Fibroblast of lung (primary cell): ENCODE measurements around the gene ARMC5. TPM values are rescaled to one million over a fixed set of nuclear protein-coding genes. Genes with fewer than 3 reads are reported as not detected.

Source experiments
- DNase-seq, 2 donors: peaks; one replicate each; pipeline versions ENCODE4 v3.0.0 to v3.0.0-alpha.2; 2010; ENCODE audit warnings: low read depth in 2 of 2
- H2AFZ ChIP-seq: 2 replicates; pipeline ENCODE4 v1.5.1; 2012; ENCODE audit warnings: low read length, control low read depth, inconsistent platforms
- H3K27ac ChIP-seq: 2 replicates; pipeline ENCODE4 v1.5.1; 2011; ENCODE audit warnings: low read length, control low read depth; ENCODE audit not compliant: insufficient read depth
- H3K27me3 ChIP-seq: 2 replicates; pipeline ENCODE4 v1.5.1; 2011; ENCODE audit warnings: mild to moderate bottlenecking, low read length; ENCODE audit not compliant: control insufficient read depth, insufficient read depth
- H3K36me3 ChIP-seq: 2 replicates; pipeline ENCODE4 v1.5.1; 2011; ENCODE audit warnings: low read length; ENCODE audit not compliant: control insufficient read depth, insufficient read depth
- H3K4me1 ChIP-seq: 2 replicates; pipeline ENCODE4 v1.5.1; 2011; ENCODE audit warnings: low read length; ENCODE audit not compliant: control insufficient read depth, insufficient read depth; ENCODE audit errors: extremely low read depth
- H3K4me2 ChIP-seq: 2 replicates; pipeline ENCODE4 v1.5.1; 2011; ENCODE audit warnings: low read length, control low read depth; ENCODE audit not compliant: insufficient read depth; ENCODE audit errors: extremely low read depth
- H3K4me3 ChIP-seq, 4 experiments: fragments of 200-600 bp in 1 of 4; sonication (generic) in 1 of 4; replicated peaks in 1 of 4; 2 replicates each; pipeline ENCODE4 v1.5.1; 2011 to 2016; ENCODE audit warnings: low read length in 4 of 4, low read depth in 3 of 4, mild to moderate bottlenecking in 3 of 4, control low read depth in 2 of 4, inconsistent platforms in 1 of 4, mixed read lengths in 1 of 4; ENCODE audit not compliant: insufficient read depth in 1 of 4; ENCODE audit errors: control extremely low read depth in 1 of 4
- H3K79me2 ChIP-seq: 2 replicates; pipeline ENCODE4 v1.5.1; 2012; ENCODE audit warnings: mild to moderate bottlenecking, low read length, inconsistent platforms; ENCODE audit not compliant: control insufficient read depth, insufficient read depth
- H3K9ac ChIP-seq: 2 replicates; pipeline ENCODE4 v1.5.1; 2011; ENCODE audit warnings: mild to moderate bottlenecking, low read length, control low read depth; ENCODE audit not compliant: insufficient read depth
- H3K9me3 ChIP-seq: 2 replicates; pipeline ENCODE4 v1.5.1; 2012; ENCODE audit warnings: low read depth, low read length; ENCODE audit not compliant: control insufficient read depth, insufficient read depth
- H4K20me1 ChIP-seq: 2 replicates; pipeline ENCODE4 v1.5.1; 2011; ENCODE audit warnings: low read length; ENCODE audit not compliant: control insufficient read depth, insufficient read depth; ENCODE audit errors: extremely low read depth
- EZH2 ChIP-seq: IDR thresholded peaks from 2 replicates; pipeline ENCODE4 v1.5.1; 2012; ENCODE audit warnings: low read length, control low read depth, mild to moderate bottlenecking; ENCODE audit errors: missing control alignments
- polyA plus RNA-seq, 2 donors: library from polyadenylated mRNA; depleted of rRNA in 1 of 2; stranded (reverse) in 1 of 2; unstranded in 1 of 2; fragments of >200 nt; gene quantifications; 2 replicates each; pipeline ENCODE4 v1.2.1, GENCODE V29; 2011 to 2012; ENCODE audit warnings: missing spikeins in 1 of 2
- total RNA-seq: library from RNA; depleted of rRNA; stranded (reverse); fragments of >200 nt; gene quantifications from 2 replicates; pipeline ENCODE4 v1.2.1, GENCODE V29; 2014
- TF ChIP-seq, protein P1 (sequence below), 2 donors: IDR thresholded peaks in 1 of 2; conservative IDR thresholded peaks in 1 of 2; 1 replicate in 1 of 2; 2 replicates in 1 of 2; pipeline ENCODE4 v1.5.1; 2011 to 2012; ENCODE audit warnings: low read length in 2 of 2, control low read depth in 1 of 2, inconsistent platforms in 1 of 2, low read depth in 1 of 2, mild to moderate bottlenecking in 1 of 2

Gene ARMC5
- total and polyA plus RNA-seq, 2 donors (not counting 1 experiment from before 2014, with no cell fraction given), result 1.7 to 5.6 TPM

DNA sequence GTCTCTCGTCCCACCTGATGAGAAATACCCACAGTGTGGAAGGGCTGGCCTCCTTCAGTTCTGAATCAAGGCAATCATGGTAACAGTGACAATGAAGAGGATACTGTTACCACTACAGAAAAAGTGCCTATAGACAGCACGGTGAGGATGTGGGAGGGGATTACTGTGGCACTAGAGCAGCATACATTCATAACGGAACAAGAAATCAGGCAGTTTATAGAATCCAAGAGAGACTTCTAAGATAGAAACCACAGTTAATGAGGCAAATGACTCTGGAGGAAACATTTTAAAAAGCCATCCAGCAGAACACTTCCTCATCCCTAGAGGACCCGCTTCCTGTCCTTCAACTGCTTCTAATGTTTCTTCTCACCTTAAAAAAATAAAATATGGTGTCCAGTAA is 46.2 kb downstream of the ARMC5 start:
- no peak overlapping the region for H3K9ac ChIP-seq
- no peak for TF ChIP-seq EZH2
- TF ChIP-seq, protein P1, sequence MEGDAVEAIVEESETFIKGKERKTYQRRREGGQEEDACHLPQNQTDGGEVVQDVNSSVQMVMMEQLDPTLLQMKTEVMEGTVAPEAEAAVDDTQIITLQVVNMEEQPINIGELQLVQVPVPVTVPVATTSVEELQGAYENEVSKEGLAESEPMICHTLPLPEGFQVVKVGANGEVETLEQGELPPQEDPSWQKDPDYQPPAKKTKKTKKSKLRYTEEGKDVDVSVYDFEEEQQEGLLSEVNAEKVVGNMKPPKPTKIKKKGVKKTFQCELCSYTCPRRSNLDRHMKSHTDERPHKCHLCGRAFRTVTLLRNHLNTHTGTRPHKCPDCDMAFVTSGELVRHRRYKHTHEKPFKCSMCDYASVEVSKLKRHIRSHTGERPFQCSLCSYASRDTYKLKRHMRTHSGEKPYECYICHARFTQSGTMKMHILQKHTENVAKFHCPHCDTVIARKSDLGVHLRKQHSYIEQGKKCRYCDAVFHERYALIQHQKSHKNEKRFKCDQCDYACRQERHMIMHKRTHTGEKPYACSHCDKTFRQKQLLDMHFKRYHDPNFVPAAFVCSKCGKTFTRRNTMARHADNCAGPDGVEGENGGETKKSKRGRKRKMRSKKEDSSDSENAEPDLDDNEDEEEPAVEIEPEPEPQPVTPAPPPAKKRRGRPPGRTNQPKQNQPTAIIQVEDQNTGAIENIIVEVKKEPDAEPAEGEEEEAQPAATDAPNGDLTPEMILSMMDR (conservative IDR thresholded peaks at IDR 0.05 in 1 of 2, IDR thresholded peaks at IDR 0.05 in 1 of 2; ENCODE audit: low read depth in 1 of 2, low read length in 2 of 2), result no peak
- no peaks in the 10 kb centered on the region for H3K9me3 ChIP-seq

DNA sequence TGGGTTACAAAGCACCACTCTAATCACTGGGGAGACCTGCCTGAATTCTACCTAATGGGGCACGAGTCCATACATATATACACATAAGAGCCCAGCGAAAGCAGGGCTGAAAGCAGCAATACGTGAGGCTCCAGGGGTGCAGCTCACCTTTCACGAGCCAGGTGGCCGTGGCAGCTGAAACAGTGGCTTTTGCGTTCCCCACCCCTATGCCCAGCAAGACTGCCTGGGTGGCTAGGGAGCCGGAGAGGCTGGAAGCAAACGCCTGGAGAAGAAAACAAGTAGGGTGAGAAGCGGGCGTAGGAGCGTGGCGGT is 48.3 kb downstream of the ARMC5 start:
- Histone ChIP-seq H3K27ac (peak overlapping the region; percentile 97), H3K36me3 (no peaks in the 10 kb centered on the region), H3K27me3 (no peaks in the 10 kb centered on the region), H4K20me1 (no peaks in the 10 kb centered on the region), H3K4me1 (no peaks in the 10 kb centered on the region), H2AFZ (peak overlapping the region; percentile 56), H3K4me3 (peak overlapping the region; percentile 81 to 96 (median 90)), H3K4me2 (peak overlapping the region; percentile 75), H3K9ac (peak overlapping the region; percentile 98), H3K79me2 (peaks cover 15% of the 10 kb centered on the region), H3K9me3 (no peaks in the 10 kb centered on the region)
- no peak for DNase-seq
- no peak for TF ChIP-seq EZH2
- TF ChIP-seq, protein P1 (conservative IDR thresholded peaks at IDR 0.05 in 1 of 2, IDR thresholded peaks at IDR 0.05 in 1 of 2; ENCODE audit: low read depth in 1 of 2, low read length in 2 of 2), result no peak

More for the DNA sequence above, 46.2 kb downstream of the ARMC5 start:
- no peaks in the 10 kb centered on the region for H3K27me3 ChIP-seq
- no peaks in the 10 kb centered on the region for H3K36me3 ChIP-seq
- H3K4me2 ChIP-seq, result no peak overlapping the region
- H3K4me1 ChIP-seq, result no peaks in the 10 kb centered on the region
- DNase-seq, result no peak
- peaks cover 15% of the 10 kb centered on the region for H3K79me2 ChIP-seq
- H4K20me1 ChIP-seq, result no peaks in the 10 kb centered on the region
- H3K4me3 ChIP-seq, result no peak overlapping the region
- no peak overlapping the region for H2AFZ ChIP-seq
- H3K27ac ChIP-seq, result no peak overlapping the region

DNA sequence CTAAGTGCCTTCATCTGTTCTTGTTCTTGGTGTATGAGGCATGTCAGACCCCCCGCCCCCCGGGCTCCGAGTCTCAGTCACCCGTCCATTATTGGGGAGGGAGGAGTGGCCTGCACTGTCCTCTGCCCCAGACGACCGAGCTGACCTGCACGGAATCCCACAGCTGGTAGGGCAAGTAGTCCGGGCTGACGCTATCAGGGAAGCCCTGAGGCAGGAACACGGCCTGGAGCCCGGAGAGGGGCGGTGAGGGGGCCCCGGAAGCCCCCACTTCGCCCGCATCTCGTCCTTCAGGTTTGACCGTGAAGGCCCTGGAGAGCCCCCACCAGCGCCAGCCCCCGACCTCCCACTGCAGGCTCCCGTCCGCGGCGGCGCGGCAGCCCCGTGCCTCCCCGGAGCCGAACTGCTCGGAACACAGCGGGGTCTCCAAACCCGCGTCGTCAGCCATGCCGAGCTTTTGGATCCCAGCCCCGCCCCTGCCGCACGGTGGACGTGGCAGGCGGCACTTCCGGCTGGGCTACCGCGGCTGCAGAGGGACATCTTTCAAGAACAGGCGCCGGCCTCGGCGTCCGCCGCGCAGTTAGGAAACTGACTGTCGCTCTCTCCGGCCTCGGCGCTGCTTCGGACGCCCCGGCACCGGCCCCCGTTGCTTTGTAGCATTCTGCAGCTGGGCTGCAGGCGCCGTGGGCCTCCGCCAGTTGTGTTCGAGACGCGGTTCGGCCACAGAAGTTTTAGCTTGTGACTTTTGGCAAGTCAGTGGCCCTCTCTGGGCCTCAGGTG is 48.8 kb downstream of the ARMC5 start, which contains the start of gene RUSF1:
RUSF1 (minus strand) TSS at position 463 of the 777 bp plus-strand sequence; CDS start at position 445, 18 bp downstream.
- H4K20me1 ChIP-seq, result no peaks in the 10 kb centered on the region
- H3K9ac ChIP-seq, result peak within 1 kb of the TSS; percentile 98
- no peaks in the 10 kb centered on the region for H3K9me3 ChIP-seq
- H3K79me2 ChIP-seq, result peaks cover 15% of the 10 kb centered on the region
- peak within 1 kb of the TSS; percentile 81 to 96 (median 90) for H3K4me3 ChIP-seq
- H3K4me1 ChIP-seq, result no peaks in the 10 kb centered on the region
- DNase-seq, result peak; percentile 90
- peak within 1 kb of the TSS; percentile 90 for H3K4me2 ChIP-seq
- peak within 1 kb of the TSS; percentile 56 for H2AFZ ChIP-seq
- no peaks in the 10 kb centered on the region for H3K27me3 ChIP-seq
- H3K27ac ChIP-seq, result peak within 1 kb of the TSS; percentile 97
- TF ChIP-seq EZH2, result no peak
- TF ChIP-seq, protein P1 (conservative IDR thresholded peaks at IDR 0.05 in 1 of 2, IDR thresholded peaks at IDR 0.05 in 1 of 2; ENCODE audit: low read depth in 1 of 2, low read length in 2 of 2), result no peak
- no peaks in the 10 kb centered on the region for H3K36me3 ChIP-seq
